Urinary bladder (tissue), 4 donors: ENCODE measurements around the gene ARNT2. TPM values are rescaled to one million over a fixed set of nuclear protein-coding genes. Genes with fewer than 3 reads are reported as not detected.

Experiments used
- DNase-seq: peaks from one replicate; pipeline ENCODE4 v3.0.0-alpha.2; 2015; ENCODE audit errors: extremely low spot score
- H3K27ac ChIP-seq: one replicate; pipeline ENCODE4 v1.5.1; 2013; ENCODE audit warnings: low read depth, mild to moderate bottlenecking, moderate library complexity
- H3K36me3 ChIP-seq: one replicate; pipeline ENCODE4 v1.6.1; 2013; ENCODE audit warnings: mild to moderate bottlenecking, moderate library complexity; ENCODE audit not compliant: insufficient read depth
- H3K4me1 ChIP-seq: one replicate; pipeline ENCODE4 v1.6.1; 2013; ENCODE audit warnings: mild to moderate bottlenecking, moderate library complexity; ENCODE audit not compliant: insufficient read depth
- H3K4me3 ChIP-seq: one replicate; pipeline ENCODE4 v1.5.1; 2013; ENCODE audit warnings: low read depth, low read length
- WGBS: extraction: QIAGEN DNeasy Blood & Tissue Kit; methylation state at CpG from one replicate; pipeline ENCODE4 v1.1.7; 2013; 5-methylcytosine and 5-hydroxymethylcytosine counted together
- polyA plus RNA-seq: library from polyadenylated mRNA; stranded (reverse); fragments of 200-250 nt; gene quantifications from one replicate; pipeline ENCODE4 v1.2.3, GENCODE V29; 2013
- total RNA-seq: library from RNA; depleted of rRNA; stranded (reverse); fragments of >200 nt; gene quantifications from one replicate; pipeline ENCODE4 v1.2.3, GENCODE V29; 2014
- donor health status: healthy with polysubstance abuse.
- donor health status: healthy.

ARNT2 gene
- total and polyA plus RNA-seq, 2 donors, result 6.3 to 9.7 TPM

DNA sequence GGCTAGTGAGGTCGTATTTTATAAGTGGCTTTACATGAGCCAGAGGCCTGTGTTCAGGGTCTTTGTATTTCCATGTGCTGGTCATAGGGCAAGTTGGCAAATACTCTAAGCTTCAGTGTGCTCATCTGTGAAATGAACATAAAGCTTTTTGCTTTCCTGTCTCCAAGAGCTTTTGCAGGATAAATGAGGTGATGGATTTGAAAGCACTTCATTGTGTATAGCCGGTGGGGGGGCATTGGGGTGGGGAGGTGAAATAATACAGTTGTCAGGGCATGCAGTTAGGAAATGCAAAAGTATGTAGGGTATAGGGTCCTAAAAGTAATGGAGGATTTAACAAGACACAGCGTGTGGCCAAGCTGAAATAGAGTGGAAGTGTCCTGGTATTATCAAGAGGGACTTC, 67.7 kb downstream of the ARNT2 start:
- H3K4me1 ChIP-seq, result no peaks in the 10 kb centered on the region
- no peak overlapping the region for H3K27ac ChIP-seq
- H3K36me3 ChIP-seq, result no peaks in the 10 kb centered on the region
- 93% methylated on average over 3 of the region's 3 CpGs for WGBS
- DNase-seq, result no peak
- H3K4me3 ChIP-seq, result no peak overlapping the region

DNA sequence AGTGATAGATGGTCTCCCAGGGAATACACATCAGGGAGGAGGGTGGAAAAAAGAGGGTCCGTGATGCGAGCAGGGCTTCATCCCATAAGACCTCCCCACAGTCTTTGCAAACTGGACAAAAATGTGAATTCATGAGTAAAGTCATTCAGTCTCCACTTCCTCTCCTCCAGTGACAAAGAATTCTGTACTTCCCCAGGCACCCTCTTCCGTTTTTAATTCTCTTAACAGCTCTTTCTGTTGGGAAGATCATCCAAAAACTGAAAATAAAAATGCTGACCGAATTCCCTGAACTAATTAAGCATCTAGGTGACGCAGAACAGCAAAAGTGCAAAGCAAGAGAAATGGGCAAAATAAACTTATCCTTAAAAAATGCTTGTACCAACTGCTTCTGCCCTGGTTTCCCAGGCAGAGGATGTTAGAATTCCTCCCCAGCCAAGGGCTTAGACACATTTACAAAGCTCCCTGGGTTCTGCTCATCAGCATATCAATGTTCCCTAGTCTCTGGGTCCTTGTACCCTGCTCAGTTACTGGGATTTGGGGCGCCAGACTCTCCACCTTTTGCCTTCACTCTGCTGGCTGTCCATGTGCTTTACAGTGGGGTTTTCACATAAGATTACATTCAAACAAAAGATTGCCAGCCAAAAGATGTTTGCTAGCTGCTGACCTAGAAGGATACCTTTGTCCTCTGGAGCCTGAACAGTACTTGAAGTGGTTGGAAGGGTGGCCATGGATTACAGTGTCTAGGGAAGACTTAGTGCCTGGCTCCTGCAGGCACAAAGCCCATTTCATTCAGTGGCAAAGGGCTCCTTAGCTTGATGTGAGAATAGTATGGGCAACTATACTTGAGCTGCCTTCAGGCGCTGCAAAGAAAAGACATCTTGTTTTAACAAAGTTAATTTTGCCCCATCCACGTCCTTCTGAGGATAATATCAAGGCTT, 69.4 kb downstream of the ARNT2 start:
- Histone ChIP-seq H3K27ac (no peak overlapping the region), H3K4me3 (no peak overlapping the region), H3K4me1 (no peaks in the 10 kb centered on the region), H3K36me3 (no peaks in the 10 kb centered on the region)
- DNase-seq, result no peak
- WGBS, result 81% methylated on average over 8 of the region's 8 CpGs

DNA sequence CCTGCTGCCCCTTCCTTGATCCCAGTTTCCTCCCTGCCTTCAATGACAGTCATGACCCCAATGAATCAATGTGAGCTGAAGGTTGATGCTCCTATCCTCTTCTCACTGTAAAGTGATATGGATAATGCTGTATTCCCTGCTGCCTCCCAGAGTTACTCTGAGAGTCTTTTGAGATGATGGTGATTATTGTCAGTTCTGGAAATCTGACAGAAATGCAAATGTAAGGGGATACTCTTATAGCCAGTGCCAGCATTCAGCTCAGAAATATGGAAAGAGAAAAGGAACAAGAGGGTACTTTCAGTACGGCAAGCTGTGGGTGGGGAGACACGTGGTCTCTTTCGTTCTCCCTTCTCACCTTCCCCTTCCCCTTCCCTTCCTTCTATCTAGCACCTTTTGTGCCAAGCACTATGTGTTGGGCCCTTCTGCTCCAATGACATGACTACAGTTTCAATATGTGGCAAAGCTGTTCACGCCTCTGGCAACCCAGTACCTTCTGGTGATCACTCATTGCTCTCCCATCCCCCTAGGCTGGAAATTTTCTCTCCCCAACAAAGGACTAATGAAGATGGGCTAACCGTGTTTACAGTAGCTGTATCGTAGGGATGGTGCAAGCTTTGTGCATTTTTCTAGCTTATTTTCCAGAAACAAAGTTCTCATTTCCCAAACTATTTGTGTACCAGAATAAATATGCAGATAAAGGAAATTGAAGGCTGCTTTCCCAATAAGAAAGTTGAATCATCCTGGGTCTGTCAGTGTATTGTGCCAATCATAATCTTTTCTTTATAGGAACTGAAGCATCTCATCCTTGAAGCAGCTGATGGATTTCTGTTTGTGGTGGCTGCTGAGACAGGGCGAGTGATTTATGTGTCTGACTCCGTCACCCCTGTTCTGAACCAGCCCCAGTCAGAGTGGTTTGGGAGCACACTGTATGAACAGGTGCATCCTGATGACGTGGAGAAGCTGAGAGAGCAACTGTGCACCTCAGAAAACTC, 70.3 kb downstream of the ARNT2 start:
- Histone ChIP-seq H3K4me1 (no peaks in the 10 kb centered on the region), H3K4me3 (no peak overlapping the region), H3K27ac (no peak overlapping the region), H3K36me3 (no peaks in the 10 kb centered on the region)
- 84% methylated on average over 9 of the region's 9 CpGs for WGBS
- DNase-seq, result no peak

DNA sequence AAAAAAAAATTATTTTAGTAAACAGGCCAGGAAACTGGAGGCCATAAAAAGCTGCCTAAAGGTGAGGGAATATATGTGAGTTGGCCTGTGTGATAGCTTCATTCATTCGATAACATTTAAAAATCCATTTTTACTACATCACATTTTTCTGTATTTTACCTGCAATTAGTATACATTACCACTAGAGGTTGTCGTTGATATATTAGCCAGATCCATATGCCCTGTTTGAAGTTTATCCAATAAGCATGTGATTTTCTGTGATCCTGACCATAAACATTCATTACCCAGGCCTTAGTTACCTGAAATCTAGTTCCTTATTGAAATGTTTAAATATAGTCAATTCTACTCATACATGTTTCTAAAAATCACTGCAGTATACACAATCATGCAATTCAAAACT, 71.4 kb downstream of the ARNT2 start:
- Histone ChIP-seq H3K27ac (no peak overlapping the region), H3K36me3 (no peaks in the 10 kb centered on the region), H3K4me3 (no peak overlapping the region), H3K4me1 (peaks cover 2% of the 10 kb centered on the region)
- DNase-seq, result no peak
- WGBS, result 98% methylated on average over 2 of the region's 2 CpGs

DNA sequence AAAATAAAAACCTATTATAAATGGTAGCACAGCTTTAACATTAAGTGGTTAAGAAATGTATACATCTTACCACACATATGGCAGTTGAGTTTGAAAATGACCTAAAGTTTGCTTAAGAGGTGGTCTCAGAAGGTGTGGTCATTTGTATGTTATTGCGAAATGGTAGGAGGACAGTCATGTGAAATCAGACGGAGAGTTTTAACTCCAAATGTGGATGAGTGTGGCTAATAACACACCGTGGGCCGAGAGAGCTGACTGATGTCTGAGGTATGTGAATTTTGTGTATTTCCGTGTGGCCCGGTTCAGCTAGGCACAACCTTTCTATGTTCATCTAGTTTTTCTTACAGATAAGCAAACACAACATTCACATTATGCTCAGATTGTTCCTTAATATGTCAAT, 71.9 kb downstream of the ARNT2 start:
- Histone ChIP-seq H3K4me3 (no peak overlapping the region), H3K27ac (no peak overlapping the region), H3K4me1 (peaks cover 2% of the 10 kb centered on the region), H3K36me3 (no peaks in the 10 kb centered on the region)
- WGBS, result 96% methylated on average over 6 of the region's 6 CpGs
- no peak for DNase-seq

DNA sequence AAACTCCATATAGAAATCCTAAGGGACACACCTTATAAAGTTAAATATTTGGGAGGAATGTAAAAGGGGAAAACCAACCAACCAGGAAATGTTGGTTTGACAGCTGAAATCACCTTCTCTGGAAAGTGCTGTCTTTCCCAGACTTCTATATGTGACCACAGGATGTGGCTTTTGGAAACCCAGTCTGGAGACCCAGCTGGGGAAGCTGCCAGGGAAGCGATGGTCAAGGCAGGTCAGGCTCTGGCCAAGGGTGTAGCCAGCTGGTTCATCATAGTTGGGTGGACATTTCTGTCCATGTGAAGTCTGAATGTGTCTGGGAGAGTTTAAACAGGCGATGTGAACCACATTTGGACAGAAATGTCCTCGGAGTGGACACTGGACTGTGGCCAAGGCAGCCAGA, 73.9 kb downstream of the ARNT2 start:
- Histone ChIP-seq H3K4me1 (peaks cover 3% of the 10 kb centered on the region), H3K27ac (no peak overlapping the region), H3K4me3 (no peak overlapping the region), H3K36me3 (no peaks in the 10 kb centered on the region)
- DNase-seq, result no peak
- 82% methylated on average over 3 of the region's 3 CpGs for WGBS

DNA sequence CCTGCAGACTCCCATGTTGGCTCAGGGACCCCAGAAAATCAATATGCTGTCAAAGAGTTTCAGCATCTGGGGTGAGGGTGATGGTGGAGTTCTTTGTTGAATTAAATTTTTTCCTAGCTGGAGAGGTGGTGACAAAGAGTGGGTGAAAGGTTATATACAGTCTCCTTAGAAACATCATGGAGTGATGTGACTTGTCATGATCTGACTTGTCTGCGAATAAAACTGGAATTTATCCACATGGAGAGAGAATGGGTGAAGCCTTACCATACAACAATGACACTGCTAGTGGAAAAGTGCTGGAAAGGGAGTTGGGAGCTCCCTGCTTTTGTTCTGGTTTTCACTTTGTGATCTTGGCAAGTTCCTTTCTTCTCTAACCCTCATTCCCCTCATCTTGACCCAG, 75.0 kb downstream of the ARNT2 start:
- Histone ChIP-seq H3K4me1 (peaks cover 3% of the 10 kb centered on the region), H3K4me3 (no peak overlapping the region), H3K36me3 (no peaks in the 10 kb centered on the region), H3K27ac (no peak overlapping the region)
- 82% methylated on average over 1 of the region's 1 CpG for WGBS
- DNase-seq, result no peak

DNA sequence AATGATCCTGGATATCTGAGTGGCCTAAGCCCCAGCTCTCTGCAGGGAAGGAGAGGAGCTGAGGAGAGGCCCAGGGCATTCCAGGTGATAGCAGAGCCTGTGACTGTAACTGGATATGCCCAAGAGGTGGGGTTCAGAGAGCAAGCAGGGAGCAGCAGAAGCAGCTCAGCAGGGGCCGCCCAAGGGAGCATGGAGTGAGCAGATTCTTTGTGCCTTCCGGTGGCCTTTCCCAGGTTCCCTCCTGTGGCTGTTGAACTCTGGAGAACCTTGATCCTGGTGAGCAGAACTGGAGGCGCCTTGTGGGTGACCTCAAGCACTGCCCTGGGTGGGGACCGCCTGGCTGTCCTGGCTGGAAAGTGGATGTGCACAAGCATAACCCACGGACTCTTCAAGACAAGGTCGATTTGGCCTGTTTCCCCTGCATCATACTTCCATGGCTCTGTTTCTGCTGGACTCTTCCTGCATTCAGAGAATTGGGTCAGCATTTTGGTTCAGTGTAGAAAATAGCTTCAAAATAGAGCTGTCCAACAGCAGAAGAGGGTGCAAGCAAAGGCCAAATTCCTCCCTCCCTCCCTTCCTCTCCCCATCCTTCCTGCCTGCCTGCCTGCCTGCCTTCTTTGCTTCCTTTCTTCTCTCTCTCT, 76.1 kb downstream of the ARNT2 start:
- peaks cover 3% of the 10 kb centered on the region for H3K4me1 ChIP-seq
- WGBS, result 63% methylated on average over 6 of the region's 6 CpGs
- H3K27ac ChIP-seq, result no peak overlapping the region
- no peak for DNase-seq
- H3K4me3 ChIP-seq, result no peak overlapping the region
- H3K36me3 ChIP-seq, result no peaks in the 10 kb centered on the region

DNA sequence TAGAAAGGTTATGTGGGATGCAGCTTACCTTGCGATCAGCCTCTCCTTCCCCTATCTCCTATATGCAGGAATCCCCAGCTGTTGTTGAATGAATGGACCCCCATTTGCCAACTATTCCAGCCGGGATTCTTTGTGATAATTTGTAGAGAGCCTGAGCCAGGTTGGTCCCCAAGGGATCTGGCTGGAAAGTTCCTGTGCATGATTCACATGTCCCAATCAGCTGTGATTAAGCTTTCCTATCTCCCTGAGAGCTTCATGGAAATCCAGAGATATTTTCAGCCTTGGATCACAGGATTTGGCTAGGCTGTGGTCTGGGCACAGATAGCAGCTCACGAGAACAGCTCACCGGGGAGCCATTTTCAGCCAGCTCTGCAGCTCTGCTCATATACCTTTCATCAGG, 76.7 kb downstream of the ARNT2 start:
- Histone ChIP-seq H3K4me1 (peaks cover 3% of the 10 kb centered on the region), H3K27ac (no peak overlapping the region), H3K36me3 (no peaks in the 10 kb centered on the region), H3K4me3 (no peak overlapping the region)
- 17% methylated on average over 4 of the region's 4 CpGs for WGBS
- DNase-seq, result no peak

DNA sequence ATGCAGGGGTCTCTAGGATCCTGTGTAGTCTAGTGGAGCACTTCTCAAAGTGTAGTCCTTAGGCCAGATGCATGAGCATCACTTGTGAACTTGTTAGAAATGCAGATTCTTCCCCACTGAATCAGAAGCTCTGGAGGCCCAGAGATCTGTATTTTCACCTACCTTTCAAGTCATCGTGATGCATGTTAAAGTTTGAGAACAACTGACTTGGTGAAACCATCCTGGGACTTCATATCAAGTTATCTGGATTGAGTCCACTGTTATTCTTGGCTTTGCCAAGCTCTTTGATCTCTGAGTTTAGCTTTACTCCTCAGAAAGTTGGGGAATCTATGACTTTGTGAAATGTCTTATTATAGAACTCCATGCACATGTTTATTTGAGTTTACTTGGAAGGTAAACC, 78.5 kb downstream of the ARNT2 start:
- peaks cover 3% of the 10 kb centered on the region for H3K4me1 ChIP-seq
- H3K36me3 ChIP-seq, result no peaks in the 10 kb centered on the region
- DNase-seq, result no peak
- H3K4me3 ChIP-seq, result no peak overlapping the region
- WGBS, result 62% methylated on average over 1 of the region's 1 CpG
- H3K27ac ChIP-seq, result no peak overlapping the region

DNA sequence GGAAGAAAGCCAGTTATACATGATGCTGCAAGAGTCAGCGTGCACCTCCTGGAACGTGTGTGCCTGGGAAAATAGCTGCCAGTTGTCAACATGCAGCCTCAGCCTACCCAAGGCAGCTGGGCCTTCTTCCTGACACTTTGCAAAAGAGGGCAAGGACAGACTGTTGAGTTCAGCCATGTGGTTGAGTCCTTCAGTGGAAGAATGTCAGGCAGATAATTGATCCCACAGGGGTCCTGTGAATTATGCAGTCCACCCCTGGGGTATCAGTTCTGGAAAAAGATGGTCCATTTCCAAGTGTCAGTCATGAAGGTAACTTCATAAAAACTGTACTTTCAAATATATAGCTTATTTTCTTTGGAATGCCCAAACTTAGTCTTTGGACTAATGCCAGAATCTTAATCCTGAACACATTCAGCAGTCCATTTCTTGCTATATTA, 79.6 kb downstream of the ARNT2 start:
- WGBS, result 51% methylated on average over 2 of the region's 2 CpGs

DNA sequence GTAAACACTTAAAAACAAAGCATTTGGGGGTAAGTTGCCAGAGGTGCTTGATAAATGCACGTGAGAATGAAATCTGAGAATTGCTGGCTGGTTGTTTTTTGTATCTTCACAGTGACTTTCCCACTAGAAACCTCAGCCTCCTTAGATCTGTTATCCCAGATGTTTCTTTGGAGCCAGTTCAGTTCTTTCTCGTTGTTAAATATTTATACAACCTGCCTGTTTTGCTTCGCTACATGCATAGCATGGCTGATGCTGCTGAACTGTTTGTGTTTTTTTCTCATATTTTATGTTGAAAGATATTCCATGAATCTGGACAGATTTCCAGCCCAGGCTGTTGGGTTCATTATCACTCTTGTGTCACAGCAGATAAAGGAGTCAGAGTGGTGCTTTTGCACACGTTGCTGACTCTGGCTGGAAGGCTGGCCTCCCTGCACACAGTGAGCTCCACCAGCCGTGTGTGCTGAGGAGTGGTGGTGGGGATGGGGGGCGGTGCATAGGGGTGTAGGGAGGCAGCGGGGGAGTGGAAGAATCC, 80.2 kb downstream of the ARNT2 start:
- H3K36me3 ChIP-seq, result no peaks in the 10 kb centered on the region
- no peak overlapping the region for H3K27ac ChIP-seq
- peaks cover 3% of the 10 kb centered on the region for H3K4me1 ChIP-seq
- WGBS, result 33% methylated on average over 7 of the region's 7 CpGs
- no peak for DNase-seq
- no peak overlapping the region for H3K4me3 ChIP-seq

More for the DNA sequence above, 79.6 kb downstream of the ARNT2 start:
- Histone ChIP-seq H3K36me3 (no peaks in the 10 kb centered on the region), H3K4me3 (no peak overlapping the region), H3K4me1 (peaks cover 3% of the 10 kb centered on the region), H3K27ac (no peak overlapping the region)
- DNase-seq, result no peak
